ENCODE data around the gene LZTR1. TPM values are rescaled to one million over a fixed set of nuclear protein-coding genes. Genes with fewer than 3 reads are reported as not detected.
A peak's percentile ranks its signal among the peaks of the same experiment; 100 is the strongest.

The LZTR1 gene
- total and polyA plus RNA-seq, 4 donors: 7.9 to 32.5 (median 13.2) TPM

- H3K9ac ChIP-seq (ENCODE audit: low read depth in 1 of 2, low read length in 2 of 2): no peak overlapping the region
- H3K27me3 ChIP-seq (ENCODE audit: control insufficient read depth in 4 of 4, insufficient read depth in 4 of 4, low read length in 3 of 4): no peaks in the 10 kb centered on the region
- 62% methylated on average over 8 of the region's 8 CpGs for WGBS
- TF ChIP-seq, protein P1, sequence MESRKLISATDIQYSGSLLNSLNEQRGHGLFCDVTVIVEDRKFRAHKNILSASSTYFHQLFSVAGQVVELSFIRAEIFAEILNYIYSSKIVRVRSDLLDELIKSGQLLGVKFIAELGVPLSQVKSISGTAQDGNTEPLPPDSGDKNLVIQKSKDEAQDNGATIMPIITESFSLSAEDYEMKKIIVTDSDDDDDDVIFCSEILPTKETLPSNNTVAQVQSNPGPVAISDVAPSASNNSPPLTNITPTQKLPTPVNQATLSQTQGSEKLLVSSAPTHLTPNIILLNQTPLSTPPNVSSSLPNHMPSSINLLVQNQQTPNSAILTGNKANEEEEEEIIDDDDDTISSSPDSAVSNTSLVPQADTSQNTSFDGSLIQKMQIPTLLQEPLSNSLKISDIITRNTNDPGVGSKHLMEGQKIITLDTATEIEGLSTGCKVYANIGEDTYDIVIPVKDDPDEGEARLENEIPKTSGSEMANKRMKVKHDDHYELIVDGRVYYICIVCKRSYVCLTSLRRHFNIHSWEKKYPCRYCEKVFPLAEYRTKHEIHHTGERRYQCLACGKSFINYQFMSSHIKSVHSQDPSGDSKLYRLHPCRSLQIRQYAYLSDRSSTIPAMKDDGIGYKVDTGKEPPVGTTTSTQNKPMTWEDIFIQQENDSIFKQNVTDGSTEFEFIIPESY (IDR thresholded peaks at IDR 0.05): no peak
- TF ChIP-seq RAD21 (IDR thresholded peaks at IDR 0.05) (peak in 1 of 2 donors; percentile 27), FOXA1 (IDR thresholded peaks at IDR 0.05) (peak; percentile 47), GABPA (IDR thresholded peaks at IDR 0.05 in 1 of 2, conservative IDR thresholded peaks at IDR 0.05 in 1 of 2) (no peak), HNF4G (IDR thresholded peaks at IDR 0.05) (no peak), SP1 (IDR thresholded peaks at IDR 0.05) (no peak), RXRA (IDR thresholded peaks at IDR 0.05) (peak; percentile 77 to 86), HNF4A (conservative IDR thresholded peaks at IDR 0.05) (peak; percentile 73 to 85), EGR1 (IDR thresholded peaks at IDR 0.05; ENCODE audit: low read depth in 2 of 2) (peak in 1 of 2 donors; percentile 33), TAF1 (conservative IDR thresholded peaks at IDR 0.05) (no peak), REST (IDR thresholded peaks at IDR 0.05) (peak; percentile 27), FOXA2 (IDR thresholded peaks at IDR 0.05) (no peak), NR2F2 (IDR thresholded peaks at IDR 0.05) (no peak), YY1 (IDR thresholded peaks at IDR 0.05) (peak; percentile 77), JUND (IDR thresholded peaks at IDR 0.05) (peak in 1 of 2 donors; percentile 76)
- TF ChIP-seq, protein P2, sequence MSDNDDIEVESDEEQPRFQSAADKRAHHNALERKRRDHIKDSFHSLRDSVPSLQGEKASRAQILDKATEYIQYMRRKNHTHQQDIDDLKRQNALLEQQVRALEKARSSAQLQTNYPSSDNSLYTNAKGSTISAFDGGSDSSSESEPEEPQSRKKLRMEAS (IDR thresholded peaks at IDR 0.05): no peak
- TF ChIP-seq, protein P3, sequence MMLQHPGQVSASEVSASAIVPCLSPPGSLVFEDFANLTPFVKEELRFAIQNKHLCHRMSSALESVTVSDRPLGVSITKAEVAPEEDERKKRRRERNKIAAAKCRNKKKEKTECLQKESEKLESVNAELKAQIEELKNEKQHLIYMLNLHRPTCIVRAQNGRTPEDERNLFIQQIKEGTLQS (IDR thresholded peaks at IDR 0.05): peak; percentile 71
- TF ChIP-seq, protein P4, sequence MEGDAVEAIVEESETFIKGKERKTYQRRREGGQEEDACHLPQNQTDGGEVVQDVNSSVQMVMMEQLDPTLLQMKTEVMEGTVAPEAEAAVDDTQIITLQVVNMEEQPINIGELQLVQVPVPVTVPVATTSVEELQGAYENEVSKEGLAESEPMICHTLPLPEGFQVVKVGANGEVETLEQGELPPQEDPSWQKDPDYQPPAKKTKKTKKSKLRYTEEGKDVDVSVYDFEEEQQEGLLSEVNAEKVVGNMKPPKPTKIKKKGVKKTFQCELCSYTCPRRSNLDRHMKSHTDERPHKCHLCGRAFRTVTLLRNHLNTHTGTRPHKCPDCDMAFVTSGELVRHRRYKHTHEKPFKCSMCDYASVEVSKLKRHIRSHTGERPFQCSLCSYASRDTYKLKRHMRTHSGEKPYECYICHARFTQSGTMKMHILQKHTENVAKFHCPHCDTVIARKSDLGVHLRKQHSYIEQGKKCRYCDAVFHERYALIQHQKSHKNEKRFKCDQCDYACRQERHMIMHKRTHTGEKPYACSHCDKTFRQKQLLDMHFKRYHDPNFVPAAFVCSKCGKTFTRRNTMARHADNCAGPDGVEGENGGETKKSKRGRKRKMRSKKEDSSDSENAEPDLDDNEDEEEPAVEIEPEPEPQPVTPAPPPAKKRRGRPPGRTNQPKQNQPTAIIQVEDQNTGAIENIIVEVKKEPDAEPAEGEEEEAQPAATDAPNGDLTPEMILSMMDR (IDR thresholded peaks at IDR 0.05; ENCODE audit: low read depth, low read length, missing input control): no peak
- H3K4me3 ChIP-seq (ENCODE audit: low read depth in 1 of 3, low read length in 3 of 3): no peak overlapping the region
- peaks cover 0 to 13% (median 6%) of the 10 kb centered on the region in 4 donors for H3K36me3 ChIP-seq (ENCODE audit: control insufficient read depth in 4 of 4, insufficient read depth in 3 of 4, low read depth in 1 of 4, low read length in 3 of 4)
- H3K27ac ChIP-seq (ENCODE audit: low read depth in 1 of 2, low read length in 2 of 2): peak overlapping the region; percentile 67 to 76
- H3K4me1 ChIP-seq (ENCODE audit: control insufficient read depth in 4 of 4, insufficient read depth in 4 of 4, low read length in 3 of 4): peaks cover 22 to 69% (median 47%) of the 10 kb centered on the region in 4 donors
- H3K9me3 ChIP-seq (ENCODE audit: control insufficient read depth in 4 of 4, low read length in 3 of 4): no peaks in the 10 kb centered on the region
- DNase-seq (ENCODE audit: low spot score): no peak
Observed at GRCh38 chr22:20953668-20954500, 28.2 kb upstream of the LZTR1 start.

Data from liver (tissue), 9 donors.